HG03097 (cell line): ENCODE measurements around the gene CDK4.
A peak's percentile ranks its signal among the peaks of the same experiment; 100 is the strongest.

Experiments used
- ATAC-seq: cut with Tn5 transposase; IDR thresholded peaks from one replicate; pipeline ENCODE4 v1.9.1; 2021; ENCODE audit not compliant: unreplicated experiment, low FRiP score

Gene CDK4

DNA sequence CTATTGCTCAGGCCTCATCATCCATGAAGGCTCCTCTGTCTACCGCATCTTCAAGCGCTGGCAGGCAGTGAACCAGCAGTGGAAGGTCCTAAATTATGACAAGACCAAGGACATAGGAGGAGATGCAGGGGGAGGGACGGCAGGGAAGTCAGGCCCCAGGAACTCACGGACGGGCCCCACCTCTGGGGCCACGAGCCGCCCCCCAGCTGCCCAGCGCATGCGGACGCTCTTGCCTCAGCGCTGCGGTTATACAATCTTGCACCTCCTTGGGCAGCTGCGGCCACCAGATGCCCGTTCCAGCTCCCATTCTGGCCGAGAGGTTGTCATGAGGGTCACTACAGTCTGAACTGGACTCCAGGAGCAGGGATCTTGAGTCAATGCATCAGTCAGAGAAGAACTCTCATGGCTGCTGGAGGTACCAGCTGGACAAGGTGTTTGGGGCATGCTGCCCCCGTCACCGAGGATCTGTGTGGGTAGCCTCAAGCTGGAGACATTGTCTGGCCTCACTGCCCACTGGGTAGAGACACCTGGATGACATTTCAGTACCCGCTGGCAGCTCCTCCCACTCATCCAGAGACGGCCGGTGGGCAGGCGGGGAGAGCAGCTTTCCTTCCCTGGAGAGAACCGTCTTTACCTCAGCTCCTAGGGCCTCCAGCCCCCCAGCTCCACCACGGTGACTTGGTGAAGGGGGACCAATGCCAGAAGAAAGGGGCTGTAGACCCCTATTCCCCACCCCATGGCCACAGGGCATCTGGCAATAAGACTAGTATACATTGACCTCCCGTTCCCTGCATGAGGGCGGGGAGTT is 6.6 kb upstream of the CDK4 start:
- ATAC-seq: no peak

DNA sequence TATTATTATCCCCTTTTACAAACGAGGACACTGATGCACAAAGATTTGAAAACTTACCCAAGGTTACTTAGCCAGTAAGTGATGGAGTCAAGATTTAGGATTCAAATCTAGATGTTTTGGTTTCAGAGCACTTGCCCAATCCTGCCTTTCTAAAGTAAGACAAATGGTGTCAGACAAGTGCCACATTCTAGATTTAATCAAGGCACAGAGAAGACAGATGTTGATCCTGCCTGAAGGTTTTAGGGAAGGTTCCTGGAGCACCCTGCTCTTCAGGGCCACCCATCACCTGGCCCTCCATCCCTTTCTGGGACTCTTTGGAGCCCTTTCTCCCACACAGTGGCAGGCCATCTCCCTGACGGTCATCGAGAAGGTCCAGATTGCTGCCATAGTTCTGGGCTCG is 5.7 kb upstream of the CDK4 start:
- ATAC-seq: no peak

DNA sequence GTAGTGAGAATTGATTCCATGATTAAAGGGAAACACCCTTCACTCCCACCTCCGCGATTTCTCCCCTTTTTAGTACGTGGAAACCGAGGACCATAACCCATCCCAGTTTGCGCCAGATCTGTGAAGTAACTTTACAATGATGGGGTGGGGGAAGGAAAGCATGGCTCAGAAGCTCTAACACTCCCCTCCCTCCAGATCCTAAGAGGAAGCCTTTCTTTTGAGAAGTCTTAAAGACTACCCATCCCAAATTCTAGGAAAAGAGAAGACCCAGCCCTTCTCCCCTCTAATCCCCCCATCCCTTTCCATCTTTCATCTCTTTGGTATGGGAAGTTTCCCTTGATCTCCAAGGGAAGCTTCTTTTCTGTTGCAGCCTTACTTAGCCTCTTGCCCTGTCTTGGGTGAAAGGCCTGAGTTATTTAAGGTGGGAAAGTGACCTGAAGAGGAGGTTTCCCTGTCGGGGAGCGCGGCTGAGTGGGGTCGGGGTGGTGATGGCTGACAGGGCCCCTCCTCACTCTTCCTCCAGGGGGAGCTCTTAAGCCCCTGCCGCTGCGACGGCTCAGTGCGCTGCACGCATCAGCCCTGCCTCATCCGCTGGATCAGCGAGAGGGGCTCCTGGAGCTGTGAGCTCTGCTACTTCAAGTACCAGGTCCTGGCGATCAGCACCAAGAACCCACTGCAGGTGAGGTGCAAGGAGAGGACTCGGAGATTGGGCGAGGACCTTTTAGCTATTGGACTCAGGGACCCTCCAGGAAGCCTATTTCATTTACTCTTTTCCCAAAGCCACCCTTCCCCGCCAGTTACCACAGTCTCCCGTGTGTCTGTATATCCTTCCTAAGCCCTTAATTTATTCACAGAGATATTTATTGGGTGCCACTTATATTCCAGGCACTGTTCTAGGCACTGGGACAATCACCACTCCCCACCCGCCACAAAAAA is 4.6 kb upstream of the CDK4 start:
- ATAC-seq: no peak

DNA sequence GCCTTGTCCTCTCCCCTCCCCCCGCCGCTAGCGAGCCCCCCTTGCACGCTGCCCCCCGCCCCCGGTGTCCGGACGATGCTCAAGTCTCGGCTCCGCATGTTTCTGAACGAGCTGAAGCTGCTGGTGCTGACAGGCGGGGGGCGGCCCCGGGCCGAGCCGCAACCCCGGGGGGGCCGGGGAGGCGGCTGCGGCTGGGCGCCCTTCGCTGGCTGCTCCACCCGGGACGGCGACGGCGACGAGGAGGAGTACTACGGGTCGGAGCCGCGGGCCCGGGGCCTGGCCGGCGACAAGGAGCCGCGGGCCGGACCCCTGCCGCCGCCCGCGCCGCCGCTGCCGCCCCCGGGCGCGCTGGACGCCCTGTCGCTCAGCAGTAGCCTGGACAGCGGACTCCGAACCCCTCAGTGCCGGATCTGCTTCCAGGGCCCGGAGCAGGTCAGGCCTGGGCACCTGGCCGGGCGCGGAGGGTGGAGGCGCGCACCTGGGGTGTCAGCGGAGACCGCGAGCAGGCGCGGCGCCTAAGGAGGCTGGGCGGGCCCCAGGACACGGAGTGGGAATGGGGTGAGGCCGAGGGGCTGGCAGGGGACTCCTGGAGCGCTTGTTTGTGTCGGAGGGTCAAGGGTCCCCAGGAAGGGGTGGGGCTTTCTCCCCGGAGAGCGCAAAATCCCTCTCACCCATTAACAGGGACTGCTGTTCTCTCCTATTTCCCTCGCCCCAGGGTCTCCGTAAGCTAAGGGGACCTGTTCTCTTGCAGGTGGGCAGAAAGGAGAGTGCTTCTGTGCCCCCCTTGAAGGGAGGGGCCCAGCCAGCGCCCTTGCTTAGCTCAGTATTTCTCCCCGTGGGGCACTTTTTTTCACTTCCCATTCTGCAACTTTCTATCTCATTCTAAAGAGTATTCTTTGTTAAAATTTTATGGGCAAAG is 3.6 kb upstream of the CDK4 start:
- ATAC-seq: no peak

DNA sequence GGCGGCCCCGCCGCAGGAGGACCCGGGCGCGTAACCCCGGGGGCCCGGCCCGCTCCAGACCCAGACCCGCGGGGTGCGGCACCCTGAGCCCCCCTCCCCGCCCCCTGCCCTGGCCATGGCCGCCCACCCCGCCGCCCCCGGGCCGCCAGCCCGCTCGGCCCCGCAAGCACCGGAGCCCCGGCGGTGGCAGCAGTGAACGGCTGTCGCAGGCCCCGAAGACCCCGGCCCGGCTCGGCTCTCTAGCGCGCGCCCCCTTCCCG is 3.0 kb upstream of the CDK4 start:
- no peak for ATAC-seq

DNA sequence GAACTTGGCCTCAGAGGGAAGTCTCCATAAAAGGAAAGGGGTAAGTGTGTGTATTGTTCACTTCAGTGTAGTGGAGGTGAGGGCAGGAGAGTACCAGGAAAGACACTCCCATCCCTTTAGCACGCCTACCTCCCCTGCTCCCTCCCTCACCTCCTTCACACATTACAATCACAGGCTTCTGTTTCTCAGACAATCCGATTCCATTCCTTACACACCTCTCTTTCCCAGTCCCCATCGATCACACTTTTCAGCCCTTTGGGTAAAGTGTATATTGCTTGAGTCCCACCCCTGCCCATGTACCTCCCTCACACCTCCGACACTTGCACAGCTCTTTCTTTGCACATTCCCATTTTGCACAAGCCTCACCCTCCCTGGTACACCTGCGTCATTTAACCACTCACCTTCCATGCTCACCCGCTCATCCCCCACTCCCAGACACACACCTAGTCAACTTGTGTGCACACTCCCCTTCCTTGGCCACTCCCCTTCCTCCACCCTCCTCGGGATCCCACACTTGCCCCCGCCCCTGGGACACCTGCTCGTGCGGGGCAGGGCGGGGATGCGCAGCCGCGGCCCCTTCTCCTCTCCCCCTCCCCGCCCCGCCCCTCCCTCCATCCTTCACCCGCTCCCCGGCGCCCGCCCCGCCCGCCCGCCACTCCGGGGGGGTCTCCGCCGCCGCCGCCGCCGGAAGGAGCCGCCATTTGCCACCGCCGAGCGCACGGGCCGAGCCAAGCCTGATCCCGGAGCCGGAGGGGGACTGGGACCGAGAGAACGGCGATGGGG is 2.5 kb upstream of the CDK4 start, which contains the start of gene MARCHF9:
Gene MARCHF9, plus strand, starts transcription at position 693 of the 783 bp plus-strand sequence. CDS start 426 bp downstream, outside the sequence.
- peak; percentile 23 for ATAC-seq

DNA sequence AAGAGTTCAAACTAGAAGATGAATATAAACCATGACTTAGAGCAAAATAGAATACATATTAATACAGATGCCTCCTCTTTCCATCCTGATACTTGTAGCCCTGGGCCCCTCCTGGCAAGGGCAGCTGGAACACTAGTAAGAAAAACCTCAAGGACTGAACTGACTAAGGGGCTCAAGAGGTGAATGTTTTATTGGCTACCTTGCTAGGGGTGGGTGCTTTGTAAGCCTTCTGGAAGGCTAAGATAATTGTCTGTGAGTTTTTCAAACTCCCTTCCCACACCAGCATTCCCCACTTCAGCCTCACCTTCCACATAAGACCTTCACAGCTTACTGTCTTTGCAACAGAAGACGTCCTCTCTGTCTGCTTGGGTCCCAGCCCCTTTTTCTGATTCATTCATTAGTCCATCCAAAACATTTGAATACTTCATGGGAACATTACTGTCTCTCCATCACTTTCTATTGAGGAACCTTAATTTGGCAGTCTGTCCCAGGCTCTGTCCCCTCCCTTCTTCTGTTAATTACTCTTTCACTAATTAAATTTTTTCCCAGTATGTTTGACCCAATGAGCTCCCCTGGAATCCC is 1.7 kb upstream of the CDK4 start:
- ATAC-seq: no peak

DNA sequence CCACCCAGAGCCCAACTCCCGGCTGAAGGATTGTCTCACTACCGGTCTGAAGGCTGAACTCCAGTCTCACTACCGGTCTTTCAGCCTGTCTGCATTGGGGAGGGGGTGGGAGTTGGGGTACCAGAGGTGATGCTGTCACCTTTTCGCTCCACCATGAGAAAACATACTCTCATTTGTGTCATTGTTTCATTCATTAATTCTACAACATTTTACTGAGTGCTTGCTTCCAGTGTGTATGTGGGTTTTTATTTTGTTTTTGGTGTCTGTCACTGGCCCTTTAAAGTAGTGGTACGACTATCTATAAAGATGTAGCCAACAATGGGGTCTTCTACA is 524 bp upstream of the CDK4 start:
- no peak for ATAC-seq

DNA sequence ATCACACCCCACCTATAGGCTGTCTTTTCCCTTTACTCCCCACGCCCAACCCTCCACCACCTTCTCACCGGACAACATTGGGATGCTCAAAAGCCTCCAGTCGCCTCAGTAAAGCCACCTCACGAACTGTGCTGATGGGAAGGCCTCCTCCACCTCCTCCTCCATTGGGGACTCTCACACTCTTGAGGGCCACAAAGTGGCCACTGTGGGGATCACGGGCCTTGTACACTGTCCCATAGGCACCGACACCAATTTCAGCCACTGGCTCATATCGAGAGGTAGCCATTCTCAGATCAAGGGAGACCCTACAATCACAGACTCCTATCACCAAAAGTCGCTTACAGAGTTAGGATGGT is 700 bp downstream of the CDK4 start:
- no peak for ATAC-seq

DNA sequence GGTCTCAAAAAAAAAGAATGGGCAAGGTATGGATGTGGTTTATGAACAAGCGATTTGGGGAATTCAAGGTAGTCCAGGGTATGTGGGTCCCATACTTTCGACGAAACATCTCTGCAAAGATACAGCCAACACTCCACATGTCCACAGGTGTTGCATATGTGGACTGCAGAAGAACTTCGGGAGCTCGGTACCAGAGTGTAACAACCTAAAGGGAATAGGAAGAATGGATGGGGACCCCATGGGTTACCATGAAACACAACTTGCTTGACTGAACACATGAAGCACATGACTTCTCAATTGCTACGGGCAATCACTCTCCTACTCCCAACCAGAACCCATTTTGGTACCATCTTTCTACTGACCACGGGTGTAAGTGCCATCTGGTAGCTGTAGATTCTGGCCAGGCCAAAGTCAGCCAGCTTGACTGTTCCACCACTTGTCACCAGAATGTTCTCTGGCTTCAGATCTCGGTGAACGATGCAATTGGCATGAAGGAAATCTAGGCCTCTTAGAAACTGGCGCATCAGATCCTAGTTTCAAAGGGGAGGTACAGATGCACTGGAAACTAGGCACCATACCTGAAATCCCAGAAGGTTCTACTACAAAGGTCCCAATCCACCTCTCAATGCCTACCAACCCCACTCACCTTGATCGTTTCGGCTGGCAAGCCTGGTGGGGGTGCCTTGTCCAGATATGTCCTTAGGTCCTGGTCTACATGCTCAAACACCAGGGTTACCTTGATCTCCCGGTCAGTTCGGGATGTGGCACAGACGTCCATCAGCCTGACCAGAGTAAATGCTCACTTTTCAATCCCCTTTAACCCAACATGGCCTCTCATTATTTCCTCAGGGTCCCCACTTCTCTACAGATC is 1.3 kb downstream of the CDK4 start:
- no peak for ATAC-seq

DNA sequence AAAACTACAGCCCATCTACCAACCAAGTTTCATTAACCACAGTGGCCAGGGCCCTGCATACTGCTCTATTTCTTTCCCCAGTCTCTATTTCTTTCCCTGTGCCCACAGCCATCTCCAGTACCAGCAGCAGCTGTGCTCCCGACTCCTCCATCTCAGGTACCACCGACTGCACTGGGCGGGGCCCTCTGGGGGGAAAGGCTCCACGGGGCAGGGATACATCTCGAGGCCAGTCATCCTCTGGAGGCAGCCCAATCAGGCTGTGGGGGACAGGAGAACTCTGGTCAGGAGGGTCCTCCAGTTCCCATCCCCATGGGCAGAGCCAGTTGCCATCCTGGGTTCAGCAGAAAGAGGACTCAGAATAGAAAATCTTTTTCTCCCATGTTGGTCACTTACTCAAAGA is 3.0 kb downstream of the CDK4 start:
- no peak for ATAC-seq

DNA sequence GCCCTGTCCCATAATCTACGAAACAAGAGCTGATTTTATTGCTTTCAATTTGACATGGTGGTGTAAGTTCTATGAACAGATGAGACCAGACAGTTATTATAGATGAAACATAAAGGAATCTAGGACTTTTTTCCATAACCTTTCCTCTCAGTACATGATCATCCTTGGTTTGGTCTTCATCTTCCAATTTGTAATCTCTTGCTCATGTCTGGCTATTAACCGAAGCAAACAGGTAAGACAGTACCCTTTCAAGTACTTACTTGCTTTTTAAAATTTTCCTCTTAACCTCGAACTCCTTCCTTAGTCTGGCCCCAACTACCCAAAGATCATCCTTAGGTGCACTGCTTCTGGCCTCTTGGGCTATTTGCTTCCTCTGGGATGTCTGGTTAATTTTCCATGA is 6.1 kb downstream of the CDK4 start:
- no peak for ATAC-seq

DNA sequence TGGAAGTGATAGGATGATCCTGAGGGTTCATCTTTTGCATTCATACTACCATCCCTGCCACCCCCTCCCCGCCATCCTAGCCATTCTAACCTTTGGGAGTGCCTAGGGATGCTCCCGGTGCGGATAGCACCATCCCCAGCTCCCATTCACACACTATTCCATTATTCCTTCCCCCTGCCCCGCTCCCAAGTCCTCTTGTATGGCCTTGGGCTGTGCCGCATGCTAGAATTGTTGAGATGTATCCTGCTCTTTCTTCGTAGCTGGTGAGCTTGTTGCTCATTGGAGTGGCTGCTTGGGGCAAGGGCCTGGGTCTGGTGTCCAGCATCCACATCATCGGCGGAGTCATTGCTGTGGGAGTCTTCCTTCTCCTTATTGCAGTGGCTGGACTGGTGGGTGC is 6.6 kb downstream of the CDK4 start:
- no peak for ATAC-seq

DNA sequence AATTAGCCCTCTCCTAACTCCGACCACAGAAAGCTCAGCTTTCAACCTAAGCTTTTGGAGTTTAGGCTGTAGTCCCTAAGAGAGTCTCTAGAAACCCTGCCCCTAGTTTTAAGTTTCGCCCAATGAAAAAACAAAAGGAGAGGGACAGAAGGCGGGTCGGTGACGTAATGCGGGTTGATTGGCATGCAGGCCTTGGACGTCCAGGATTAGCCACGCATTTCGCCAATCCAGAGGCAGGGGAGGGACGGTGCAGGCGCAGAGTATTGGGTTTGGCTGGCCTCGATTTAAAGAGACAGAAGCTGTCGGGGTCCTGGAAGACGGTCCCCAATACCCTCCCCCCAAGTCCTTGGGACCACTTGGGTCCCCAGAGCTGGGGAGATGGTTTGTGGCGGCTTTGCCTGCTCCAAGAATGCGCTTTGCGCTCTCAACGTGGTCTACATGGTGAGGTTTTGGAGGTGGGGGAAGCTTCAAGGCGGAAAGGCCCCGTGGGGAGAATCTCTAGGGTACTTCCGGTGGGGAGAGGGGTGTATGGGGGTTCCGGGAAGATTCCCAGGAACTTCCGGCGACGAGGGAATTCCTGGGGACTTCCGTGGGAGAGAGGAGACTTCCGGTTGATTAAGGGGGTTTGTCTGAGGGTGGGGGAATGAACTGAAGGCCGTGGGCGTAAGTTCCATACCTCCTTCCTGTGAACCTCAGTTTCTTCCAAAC is 7.2 kb downstream of the CDK4 start, which contains the start of gene TSPAN31:
Gene TSPAN31, plus strand, starts transcription at position 263 of the 708 bp plus-strand sequence. Its CDS starts 116 bp downstream, at position 379.
- ATAC-seq: peak; percentile 62

DNA sequence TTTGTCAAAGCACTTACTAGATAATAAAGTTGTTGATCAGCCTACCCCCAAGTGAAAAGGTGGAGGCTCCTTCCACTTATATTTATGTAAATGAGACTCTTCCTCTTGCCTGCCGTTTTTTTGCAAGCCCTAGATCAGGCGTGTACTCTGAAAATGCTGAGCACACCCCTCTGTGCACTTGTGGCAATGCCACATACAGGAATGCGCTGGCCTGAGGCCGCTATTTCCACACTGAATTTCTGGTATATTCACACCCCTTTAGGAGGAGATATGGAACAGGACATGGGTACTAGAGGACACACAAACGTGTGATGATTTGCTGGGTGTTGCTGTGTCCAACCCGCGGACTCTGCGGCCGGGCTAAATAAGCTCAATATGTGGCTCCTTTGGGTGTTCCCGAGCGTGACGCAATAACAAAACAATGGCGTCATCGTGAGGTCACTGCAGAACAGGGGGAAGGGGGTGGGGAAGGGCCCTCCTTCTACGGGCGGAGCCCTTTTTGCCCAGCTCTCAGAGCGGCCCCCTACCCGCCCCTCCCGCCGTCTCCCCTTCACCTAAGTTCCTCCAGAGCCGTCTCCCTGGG is 7.8 kb downstream of the CDK4 start:
- ATAC-seq: peak; percentile 19

DNA sequence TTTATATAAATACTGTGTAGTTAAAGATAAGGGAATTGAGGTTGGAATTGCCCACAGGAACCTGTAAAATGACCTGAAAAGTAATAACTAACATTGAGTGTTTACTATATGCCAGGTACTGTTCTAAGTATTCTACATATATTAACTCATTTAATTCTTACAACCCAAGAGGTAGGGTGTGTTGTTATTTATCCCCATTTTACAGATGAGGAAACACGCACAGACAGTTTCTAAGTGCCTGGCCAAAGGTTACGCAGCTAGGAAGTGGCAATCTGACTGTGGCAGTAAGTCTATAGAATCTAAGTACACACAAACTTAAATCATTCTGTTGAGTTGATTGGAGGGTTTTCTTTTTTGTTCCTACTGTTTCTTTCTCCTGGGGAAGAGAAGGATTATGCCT is 8.3 kb downstream of the CDK4 start:
- no peak for ATAC-seq

DNA sequence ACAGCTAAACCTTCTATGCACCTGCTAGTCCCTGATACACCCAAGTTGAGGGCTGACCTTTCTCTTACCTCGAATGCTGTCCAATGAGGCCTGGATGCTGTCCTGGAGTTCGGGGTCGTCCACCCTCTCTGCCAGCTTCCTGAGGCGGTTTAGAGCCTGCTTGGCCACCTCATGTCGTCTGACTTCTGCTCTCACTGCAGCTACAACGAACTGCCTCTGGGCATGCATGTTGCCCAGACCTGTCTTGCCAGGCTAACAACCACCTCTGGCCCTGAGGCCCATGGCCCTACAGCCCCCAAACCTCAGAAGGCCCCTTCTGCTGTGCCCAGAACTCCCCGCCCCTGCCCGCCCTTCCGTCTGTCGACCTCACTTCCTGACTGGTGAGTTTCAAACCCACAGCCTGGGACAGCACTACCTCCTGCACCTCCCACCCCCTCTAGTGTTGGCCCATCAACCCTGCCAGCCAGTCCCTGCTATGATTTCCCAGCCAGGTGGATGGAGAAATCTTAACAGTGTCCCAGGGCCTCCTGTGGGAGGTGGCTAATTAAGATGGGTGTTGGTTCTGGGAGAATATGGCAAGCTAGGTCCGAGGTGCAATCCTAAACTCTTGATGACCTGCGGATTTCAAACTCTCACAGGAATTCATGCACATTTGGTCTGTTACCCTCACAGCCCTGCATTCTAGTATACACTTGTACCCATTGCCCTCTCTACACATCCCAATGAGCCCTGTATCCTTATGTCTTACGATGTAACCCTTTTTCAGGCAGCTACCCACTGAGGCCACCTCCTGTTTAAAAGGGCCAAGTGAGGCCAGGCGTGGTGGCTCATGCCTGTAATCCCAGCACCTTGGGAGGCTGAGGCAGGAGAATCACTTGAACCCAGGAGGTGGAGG is 10.0 kb downstream of the CDK4 start:
- ATAC-seq: peak; percentile 51
